Limb (tissue), 2 donors: ENCODE measurements around the gene CABLES2.
"Not testable (repeated sequence)": the region's sequence is repeated elsewhere in the genome, so short reads cannot be mapped to it uniquely, and the experiment has no call there.

Experiments
- DNase-seq, 2 donors: peaks; one replicate each; pipeline ENCODE4 v3.0.0-alpha.2; 2016; ENCODE audit errors: extremely low spot score in 2 of 2

CABLES2 gene

GRCh38 chr20:62433658-62434497, 26.8 kb upstream of the CABLES2 start:
- DNase-seq, result no peak

- DNase-seq, result no peak
Measured at GRCh38 chr20:62430866-62431447, 23.9 kb upstream of the CABLES2 start.

GRCh38 chr20:62430311-62430853, 23.3 kb upstream of the CABLES2 start:
- DNase-seq, result no peak

- DNase-seq, result no peak
Measured at GRCh38 chr20:62429455-62430310, 22.6 kb upstream of the CABLES2 start.

GRCh38 chr20:62428396-62429295, 21.6 kb upstream of the CABLES2 start:
- DNase-seq, result no peak

GRCh38 chr20:62428002-62428372, 20.9 kb upstream of the CABLES2 start:
- DNase-seq, result no peak

GRCh38 chr20:62427172-62428001, 20.3 kb upstream of the CABLES2 start, which contains the start of gene RBBP8NL:
Gene RBBP8NL (minus strand): TSS chr20:62427539. CDS start chr20:62419647, 7,892 bp downstream.
- DNase-seq, result no peak

GRCh38 chr20:62426699-62427131, 19.6 kb upstream of the CABLES2 start:
- no peak for DNase-seq

- DNase-seq, result not testable (repeated sequence)
Measured at GRCh38 chr20:62426059-62426348, 18.9 kb upstream of the CABLES2 start.

GRCh38 chr20:62425281-62426058, 18.4 kb upstream of the CABLES2 start:
- DNase-seq, result no peak

GRCh38 chr20:62424249-62425107, 17.4 kb upstream of the CABLES2 start:
- DNase-seq, result no peak

GRCh38 chr20:62423326-62423706, 16.2 kb upstream of the CABLES2 start:
- no peak for DNase-seq

- no peak for DNase-seq
Measured at GRCh38 chr20:62422636-62423325, 15.7 kb upstream of the CABLES2 start.

- DNase-seq, result no peak
Measured at GRCh38 chr20:62421716-62421990, 14.6 kb upstream of the CABLES2 start.

GRCh38 chr20:62420846-62421715, 14.0 kb upstream of the CABLES2 start:
- DNase-seq, result no peak

- no peak for DNase-seq
Measured at GRCh38 chr20:62419759-62420158, 12.7 kb upstream of the CABLES2 start.
